GM21619 (cell line): Measurements from ENCODE around the gene FRMD4A.
"Not testable (repeated sequence)": the region's sequence is repeated elsewhere in the genome, so short reads cannot be mapped to it uniquely, and the experiment has no call there.

ENCODE experiments used
- ATAC-seq: cut with Tn5 transposase; IDR thresholded peaks from one replicate; pipeline ENCODE4 v1.9.1; 2021; ENCODE audit not compliant: unreplicated experiment

The FRMD4A gene

DNA sequence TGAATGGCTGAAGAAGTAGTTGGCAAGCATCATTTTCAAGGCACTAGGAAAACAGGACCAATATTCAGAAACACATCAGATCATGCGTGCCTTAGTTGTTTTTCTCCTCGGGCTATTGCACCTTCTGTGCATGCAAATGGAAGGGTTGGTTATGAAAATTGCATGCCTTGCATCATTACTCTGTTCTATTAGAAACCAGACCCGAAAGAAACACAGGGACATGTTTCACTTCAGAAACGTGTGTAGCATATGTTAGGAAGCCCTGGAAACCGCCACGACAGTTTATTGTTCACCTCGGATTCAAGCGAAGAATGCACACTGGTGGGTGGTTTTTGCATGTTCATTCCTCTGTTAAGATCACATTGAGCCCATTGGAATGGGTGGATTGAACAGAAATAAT is 214.7 kb downstream of the FRMD4A start:
- ATAC-seq = no peak

DNA sequence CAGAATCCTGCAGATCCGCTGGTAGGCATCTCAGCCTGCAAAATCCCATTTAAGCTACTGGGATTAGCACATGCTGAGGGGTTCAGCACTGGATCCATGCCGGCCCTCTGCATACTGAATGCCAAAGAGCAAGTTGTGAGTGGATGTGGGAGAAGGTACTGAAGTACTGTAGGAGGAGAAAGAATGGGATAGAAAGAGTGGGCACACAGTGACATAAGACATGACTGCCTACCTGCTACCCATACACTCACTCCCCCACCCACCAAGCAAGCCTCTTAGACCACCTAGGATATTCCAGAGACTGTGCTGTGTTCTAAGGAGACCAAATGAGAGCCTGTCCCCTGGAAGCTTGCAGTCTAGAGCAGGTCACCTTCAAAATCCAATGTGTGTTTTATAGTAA is 215.9 kb downstream of the FRMD4A start:
- ATAC-seq = no peak

DNA sequence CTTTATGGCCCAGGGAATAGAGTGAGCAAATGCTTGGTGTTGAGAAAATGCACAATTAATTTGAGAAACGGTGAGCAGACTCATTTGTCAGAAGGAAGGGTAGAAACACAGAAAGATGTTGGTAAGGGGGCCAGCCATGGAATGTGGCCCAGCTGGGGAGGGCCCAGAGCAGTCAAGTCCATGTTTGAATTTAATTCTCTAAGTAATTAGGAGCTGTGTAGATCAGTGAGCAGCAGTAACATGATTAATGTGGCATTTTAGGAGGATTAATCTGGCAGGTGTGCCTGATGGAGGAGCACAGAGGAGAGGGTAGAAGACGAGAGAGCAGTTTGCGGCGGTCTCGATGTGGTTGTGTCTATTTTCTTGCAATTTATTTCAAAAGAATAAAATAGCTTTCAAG is 218.7 kb downstream of the FRMD4A start:
- ATAC-seq = no peak

DNA sequence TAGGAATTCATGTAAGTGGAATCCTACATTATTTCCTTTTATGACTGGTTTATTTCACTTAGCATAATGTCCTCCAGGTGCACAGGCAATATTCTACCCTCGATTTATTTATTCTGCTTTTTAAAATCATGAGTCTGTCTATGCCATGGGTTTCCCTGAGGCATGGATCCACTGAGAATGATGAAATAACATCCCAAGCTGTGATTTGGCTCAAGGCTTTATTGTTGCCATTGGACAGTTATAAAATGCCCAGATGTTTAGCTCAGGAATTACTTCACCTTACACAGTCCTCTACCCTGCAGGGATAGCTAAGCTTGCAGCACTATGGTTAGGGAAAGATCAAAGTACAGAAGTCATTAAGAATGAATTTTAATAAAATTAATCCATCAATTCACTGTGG is 219.5 kb downstream of the FRMD4A start:
- ATAC-seq = no peak

DNA sequence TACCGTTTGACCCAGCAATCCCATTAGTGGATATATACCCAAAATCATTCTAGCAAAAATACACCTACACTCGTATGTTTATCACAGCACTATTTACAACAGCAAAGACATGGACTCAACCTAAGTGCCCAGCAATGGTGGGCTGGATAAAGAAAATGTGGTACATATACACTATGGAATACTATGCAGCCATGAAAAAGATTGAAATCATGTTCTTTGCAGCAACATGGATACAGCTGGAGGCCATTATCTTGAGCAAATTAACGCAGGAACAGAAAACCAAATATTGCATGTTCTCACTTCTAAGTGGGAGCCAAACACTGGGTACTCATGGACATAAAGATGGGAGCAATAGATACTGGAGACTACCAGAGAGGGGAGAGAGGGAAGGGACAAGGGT is 223.9 kb downstream of the FRMD4A start:
- ATAC-seq = no peak

DNA sequence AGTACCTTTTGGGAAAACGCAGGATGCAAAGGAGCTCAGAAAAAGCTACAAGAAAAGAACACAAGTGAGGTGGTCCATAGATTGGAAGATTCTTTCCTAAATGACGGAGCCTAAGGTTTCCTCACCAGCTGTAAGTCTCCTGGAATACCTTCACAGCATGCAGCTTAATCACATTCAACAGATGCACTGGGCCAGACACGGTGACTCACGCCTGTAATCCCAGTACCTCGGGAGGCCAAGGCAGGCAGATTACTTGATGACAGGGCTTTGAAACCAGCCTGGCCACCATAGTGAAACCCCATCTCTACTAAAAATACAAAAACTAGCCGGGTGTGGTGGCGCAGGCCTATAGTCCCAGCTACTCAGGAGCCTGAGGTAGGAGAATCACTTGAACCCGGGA is 228.7 kb downstream of the FRMD4A start:
- ATAC-seq = no peak

DNA sequence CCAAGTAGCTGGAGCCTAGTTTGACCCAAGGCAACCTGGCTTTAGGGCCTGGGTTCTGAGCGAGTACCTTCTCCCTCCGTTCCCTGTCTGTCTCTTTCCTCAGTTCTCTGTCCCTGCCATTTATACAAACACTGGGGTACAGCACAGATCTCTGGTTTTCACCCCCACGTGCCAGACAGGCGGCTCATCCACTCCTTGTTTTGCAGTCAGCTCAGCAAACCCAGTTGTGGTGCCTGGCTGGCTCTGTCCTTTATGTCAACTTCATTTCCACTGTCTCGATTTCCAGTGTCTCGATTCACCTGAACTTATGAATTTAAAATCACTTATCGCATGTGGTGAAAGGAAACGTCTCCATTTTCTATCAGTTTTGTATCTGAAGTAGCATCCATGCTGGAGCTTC is 230.8 kb downstream of the FRMD4A start:
- no peak for ATAC-seq

DNA sequence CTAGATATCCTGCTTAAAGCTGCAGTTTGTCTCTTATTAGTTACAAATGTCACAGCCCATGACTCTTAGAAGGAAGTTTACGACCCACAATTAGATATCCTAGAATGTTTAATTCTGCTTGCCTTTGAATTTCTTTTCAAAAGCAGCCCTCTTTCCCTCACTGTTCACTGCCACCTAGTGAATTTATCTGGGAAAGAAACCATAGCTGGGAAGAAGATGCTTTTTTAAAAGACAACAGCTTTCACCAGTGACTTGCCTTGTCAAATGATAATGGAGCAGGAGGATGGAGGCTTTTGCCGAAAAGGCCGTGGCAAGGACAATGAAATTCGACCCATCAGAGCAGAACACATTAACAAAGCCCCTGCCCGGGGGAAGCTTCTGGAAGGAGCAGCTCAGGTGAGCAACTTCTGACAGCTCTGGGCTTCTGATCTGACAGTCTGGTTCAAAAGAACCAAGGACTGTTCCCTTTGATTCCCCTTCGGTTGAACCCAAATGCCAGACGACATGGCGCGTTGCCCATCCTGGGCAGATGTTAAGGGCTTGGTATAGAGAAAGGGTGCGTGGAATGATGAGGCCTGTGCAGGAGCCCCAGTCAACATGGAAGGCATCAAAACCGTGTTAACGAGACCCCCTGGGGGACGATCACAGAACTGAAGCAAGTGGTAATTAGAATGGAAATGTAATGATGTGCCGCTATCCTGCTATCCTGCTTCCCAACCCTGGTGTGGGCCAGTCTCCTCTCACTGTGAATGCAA is 236.8 kb downstream of the FRMD4A start:
- no peak for ATAC-seq

DNA sequence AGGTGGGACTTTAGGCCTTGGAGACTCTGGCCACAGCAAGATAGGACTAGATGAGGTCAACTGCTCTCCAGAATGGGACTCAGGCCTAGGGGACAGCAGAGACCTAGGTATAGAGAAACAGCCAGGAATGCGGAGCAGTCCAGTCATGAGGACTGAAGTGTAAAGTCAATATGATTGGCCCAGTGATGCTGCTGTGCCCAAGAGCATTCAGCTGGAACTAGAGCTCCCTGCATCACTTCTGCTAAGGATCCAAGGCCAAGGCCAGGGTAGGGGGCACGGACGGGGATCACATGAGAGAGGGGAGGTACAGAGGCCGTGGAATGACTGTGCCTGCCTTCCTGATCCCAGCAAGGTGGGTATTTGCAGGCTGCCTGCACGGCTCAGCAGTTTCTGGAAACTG is 237.9 kb downstream of the FRMD4A start:
- no peak for ATAC-seq

DNA sequence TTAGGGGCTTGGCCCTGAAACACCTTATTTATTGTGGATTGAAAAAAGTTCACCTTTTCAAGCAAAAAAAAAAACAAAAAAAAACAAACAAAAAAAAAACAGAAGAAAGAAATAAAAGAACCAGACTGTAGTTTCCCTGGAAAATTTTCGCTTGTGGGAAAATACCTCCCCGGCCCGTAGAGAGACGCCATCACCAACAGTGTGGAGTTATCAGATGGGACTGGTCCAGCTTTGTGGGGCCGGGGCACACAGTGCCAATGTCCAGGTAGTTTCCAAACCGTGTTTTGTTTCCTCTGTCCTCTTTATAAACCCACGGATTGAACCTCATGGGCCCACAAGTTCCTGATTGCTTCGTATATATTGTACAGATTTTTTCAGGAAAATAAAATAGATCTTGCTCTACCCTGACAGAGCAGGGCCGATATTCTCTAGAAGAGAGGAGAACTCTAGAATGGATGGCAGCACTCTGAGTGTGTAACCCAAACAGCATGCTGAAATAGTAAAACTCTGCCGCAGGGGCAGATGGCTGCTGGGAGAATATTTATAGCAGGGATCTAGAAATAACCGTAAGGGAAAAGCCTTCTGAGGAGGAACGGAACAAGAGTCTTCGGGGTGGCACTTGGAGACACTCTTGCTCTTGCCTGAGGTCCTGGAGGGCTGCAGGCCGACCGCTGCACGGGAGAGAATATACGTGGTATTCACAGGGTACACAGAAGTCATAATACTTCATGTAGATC is 241.0 kb downstream of the FRMD4A start:
- no peak for ATAC-seq

DNA sequence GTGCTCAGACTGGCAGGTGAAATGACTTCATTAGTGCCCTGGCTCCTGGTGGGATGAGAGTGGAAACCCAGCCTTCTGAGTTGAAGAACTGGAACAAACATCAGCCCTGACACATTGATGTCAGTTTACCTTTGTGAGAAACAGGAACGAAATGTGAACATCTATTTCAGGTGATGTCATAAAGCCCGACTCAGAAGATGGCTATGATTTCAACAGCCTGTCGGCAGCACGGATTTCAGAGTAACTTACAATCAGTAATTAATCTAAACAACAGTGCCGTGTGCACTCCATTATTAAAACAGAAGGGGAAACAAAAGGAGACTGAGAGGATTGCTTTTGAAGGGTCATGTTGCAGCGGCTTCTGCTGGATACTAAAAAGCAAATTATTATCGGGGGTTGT is 243.2 kb downstream of the FRMD4A start:
- ATAC-seq = no peak

DNA sequence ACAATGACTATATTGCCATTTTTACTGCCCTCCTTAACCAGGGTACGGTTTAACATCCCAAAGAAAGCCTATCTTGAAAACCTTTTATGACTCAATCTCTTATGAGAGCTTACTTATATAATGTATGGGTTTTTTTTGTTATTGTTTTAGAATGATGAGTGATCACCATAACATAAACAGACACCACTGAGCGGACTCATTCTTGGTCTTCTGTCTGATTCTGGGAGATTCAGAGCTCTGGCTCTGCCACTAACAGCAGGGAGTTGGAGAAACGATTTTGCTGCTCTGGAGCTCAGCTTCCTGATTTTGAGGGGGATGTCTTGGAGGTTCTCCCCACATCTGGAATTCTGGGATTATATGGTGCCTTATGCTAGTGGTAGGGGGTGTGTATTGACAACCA is 244.1 kb downstream of the FRMD4A start:
- ATAC-seq = no peak

DNA sequence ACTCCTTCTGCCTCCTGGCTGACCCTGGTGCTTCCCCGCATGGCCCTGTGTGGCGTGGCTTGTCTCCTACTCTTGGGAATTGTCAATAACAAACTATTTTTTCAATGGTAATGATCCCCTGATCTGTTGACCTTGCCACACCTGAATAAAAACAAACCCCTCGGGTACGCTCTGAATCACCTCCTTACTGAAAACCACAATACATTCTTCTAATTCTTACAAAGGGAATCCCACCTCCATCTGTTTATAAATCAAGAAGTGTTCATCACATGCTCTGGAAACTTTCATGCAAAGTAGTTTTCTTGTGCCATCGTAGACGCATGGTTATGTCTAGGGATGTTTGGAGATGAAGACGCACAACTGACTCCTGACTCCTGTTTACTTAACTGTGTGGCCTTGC is 245.8 kb downstream of the FRMD4A start:
- ATAC-seq = no peak

DNA sequence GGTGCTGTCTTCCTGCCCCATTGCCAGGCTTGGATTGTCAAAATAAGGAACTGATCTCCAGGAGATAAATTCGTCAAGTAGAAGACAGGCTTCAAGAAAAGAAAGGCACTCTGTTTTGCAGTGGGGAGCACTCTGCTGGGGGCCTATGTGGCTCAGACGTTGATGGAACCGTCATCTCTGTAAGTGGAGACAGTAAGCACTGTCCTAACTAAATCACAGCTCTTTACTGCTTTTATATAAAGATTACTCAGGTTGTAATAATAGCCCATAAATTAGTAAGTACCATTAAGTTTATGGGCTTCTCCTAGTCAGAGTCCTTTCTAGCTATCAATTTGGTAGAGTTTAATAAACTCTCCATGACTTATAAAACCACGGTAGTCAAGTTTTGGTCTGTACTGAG is 249.9 kb downstream of the FRMD4A start:
- no peak for ATAC-seq

DNA sequence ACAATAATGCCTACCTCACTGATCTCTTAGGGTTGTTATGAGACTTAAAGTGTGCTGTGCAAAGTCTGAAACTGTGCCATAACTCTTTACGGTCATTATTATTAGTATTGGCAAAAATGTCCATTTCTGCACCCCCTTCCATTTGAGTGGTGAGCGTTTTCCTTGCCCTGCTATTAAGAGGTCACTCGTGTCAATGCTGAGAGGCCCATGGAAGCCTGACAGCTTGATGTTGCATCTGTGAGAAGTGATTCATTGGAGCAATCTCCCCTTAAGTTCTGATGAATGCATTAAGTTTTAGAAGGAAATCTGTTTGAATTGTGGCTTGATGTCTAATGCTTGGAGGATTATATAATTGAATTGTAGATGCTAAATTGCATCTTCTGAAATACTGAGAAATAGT is 253.3 kb downstream of the FRMD4A start:
- ATAC-seq = no peak

DNA sequence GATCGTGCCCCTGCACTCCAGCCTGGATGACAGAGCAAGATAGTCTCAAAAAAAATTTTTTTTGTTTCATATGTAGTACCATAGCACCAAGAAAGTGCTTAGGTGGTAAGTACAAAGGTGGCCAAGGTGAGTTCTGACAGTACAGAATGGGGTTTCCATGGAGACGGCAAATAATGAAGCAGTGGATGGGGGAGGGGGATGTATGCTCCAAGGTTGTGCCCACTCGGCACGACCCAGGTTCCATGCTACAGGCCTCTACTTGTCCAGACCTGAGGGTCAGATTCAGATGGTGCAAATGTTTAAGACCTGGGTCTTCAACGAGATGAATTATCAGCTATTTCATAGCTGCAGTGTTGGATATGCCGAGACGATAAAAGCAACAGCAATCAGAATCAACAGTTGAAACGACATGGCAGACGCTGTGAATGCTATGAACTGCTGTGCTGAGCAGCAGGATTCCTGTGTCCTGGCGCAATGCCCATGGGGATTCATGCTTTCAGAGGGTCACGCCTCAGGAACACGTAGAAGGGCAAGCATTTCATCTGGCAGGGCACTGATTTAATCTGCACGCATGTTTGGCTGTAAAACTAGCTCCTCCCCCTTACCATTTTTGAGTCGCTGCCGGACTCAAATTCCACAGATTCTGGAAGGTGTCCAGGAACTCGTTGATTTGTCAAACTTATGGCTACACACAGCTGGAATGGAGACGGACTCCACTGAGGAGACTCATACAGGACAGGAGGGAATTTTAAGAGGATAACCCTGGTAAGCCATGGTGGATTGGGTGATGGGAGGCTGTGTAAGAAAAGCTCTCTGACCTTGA is 256.5 kb downstream of the FRMD4A start:
- no peak for ATAC-seq

DNA sequence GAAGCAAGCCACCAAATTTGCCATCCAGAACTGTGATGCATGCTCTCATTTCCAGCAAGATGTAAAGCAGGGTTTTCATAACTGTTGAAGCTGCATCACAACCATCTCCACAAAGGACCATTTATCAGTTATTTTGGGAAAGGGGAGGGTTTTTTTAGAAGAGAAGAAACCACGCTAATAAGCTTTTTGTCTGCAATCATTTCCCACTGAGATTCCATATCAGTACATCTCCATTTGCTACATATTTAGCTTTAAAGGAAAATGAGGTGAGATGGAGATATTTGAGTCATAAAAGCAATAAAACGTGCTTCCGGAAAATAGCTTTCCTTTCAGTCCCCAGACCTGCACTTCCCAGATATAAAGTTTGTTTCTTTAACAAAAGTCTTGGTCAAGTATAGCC is 258.2 kb downstream of the FRMD4A start:
- no peak for ATAC-seq

DNA sequence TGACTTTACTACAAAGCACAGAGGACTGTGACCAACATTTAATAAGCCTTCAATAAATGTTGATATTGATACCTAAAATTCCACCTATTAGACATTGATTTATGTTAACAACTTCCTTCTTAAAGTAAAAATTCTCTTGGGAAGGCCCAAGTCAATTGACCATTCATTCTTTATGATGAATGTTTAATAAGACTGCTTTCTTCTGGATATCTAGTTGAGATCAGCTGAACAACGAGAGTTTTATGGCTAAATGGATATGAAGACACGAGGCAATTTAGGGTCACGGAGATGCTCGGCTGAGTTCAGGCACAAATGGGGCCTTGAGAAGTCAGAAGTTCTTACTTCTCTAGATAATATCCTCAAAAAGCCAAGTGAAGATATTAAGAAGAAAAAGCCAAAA is 258.8 kb downstream of the FRMD4A start:
- no peak for ATAC-seq

DNA sequence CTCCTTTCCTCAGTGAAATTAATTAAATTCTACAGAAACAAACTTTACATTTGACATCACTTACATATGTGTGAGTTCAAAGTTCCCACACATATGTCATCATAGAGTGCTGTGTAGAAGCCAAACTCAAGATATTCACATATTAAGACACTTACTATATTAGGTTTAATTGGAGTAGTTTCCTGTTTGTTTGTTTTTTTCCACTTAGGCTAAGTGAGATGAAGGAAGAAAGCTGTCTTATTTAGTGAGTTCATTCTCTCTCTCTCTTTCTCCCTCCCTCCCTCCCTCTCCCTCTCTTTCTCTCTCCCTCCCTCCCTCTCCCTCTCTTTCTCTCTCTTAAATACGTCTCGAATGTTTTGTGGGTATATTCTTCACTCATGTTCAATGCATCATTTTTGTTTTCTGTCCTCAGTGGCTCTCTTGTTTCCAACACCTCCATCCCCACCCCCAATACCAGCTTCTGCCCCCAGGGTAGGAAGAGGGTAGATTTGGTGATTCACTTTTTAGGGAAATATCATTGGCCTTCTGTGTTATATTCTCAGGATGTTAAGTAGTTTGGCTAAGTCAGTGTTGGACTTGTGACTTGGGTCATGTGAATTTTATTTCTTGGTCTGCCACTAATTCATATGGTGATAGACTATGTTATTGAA is 262.0 kb downstream of the FRMD4A start:
- no peak for ATAC-seq

DNA sequence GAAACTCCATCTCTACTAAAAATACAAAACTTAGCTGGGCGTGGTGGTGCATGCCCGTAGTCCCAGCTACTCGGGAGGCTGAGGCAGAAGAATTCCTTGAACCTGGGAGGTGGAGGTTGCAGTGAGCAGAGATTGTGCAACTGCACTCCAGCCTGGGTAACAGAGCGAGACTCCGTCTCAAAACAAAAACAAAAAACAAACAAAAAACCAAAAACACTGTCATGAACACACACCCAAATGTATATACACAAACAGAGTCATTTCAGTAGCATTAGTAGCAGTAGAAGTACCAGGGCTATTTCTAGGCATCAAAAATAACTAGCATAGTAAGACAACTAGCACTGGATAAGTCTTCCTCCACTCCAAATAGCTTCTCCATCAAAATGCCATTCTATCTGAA is 263.1 kb downstream of the FRMD4A start:
- ATAC-seq = not testable (repeated sequence)

DNA sequence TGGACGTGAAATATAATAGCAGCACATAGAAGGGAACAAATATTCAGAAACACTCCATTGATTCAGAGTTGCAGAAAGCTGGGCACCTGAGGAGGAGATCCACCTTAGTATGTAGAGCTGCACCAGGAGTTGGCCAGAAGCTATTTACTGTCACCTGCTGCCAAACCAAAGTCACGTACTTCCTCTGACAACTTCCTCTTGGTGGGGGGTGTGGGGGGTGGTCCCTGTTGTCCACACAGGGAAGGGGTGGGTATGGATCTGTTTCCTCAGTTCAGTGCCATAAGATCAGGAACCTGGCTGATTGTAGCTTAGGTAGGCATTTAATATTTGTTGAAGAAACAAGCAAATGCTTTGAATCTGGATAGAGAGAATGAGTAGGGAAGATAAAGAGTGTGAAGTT is 264.6 kb downstream of the FRMD4A start:
- ATAC-seq = no peak
